ENCODE results near the gene ZNF837. TPM values are rescaled to one million over a fixed set of nuclear protein-coding genes. Genes with fewer than 3 reads are reported as not detected.

Gene ZNF837
- total RNA-seq, 2 experiments from 2014 or later, result 1.5 to 1.6 TPM

DNA sequence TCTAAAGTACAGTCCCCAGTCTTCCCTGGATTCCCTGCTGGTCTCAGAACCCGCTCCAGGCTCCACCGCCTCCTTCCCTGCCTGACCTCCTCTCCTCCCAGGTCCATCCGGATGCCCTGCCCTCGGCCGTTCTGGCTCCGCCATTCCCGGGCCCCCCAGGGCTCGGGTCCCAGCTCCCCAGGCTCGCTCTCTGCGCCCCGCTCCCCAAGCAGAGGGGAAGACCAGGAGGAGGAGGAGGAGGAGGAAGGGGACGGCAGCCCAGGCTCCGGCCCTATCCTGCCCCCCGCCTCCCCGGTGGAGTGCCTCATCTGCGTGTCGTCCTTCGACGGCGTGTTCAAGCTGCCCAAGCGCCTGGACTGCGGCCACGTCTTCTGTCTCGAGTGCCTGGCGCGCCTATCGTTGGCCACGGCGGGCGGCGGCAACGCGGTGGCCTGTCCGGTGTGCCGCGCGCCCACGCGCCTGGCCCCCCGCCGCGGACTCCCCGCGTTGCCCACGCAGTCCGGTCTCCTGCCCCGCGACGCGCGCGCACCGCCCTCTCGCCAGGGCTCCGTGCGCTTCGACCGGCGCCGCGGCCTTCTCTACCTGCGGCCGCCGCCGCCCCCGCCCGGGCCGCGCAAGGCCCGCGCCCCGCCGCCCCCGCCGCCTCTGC, 15.3 kb upstream of the ZNF837 start:
- Mint-ChIP-seq H3K4me1 (ENCODE audit: low read depth) (peaks cover 19% of the 10 kb centered on the region), H3K27ac (no peak overlapping the region), H3K4me3 (no peak overlapping the region), H3K27me3 (no peaks in the 10 kb centered on the region), H3K9me3 (no peaks in the 10 kb centered on the region), H3K36me3 (ENCODE audit: low read depth) (peaks cover 35% of the 10 kb centered on the region)
- DNase-seq, result no peak
- POLR2A ChIA-PET, result interaction anchor here (0.6 to 7.2 kb wide), 4 partner anchors 9 to 48 kb away, joined by 3 to 45 read pairs (median 4); partner anchors contain the start of genes RPS5 and ZNF497
- intact Hi-C loops (cut with micrococcal nuclease), result no loop called here
- CTCF ChIA-PET, result no interaction called here
- ATAC-seq, result no peak
- TF ChIP-seq, protein P1, sequence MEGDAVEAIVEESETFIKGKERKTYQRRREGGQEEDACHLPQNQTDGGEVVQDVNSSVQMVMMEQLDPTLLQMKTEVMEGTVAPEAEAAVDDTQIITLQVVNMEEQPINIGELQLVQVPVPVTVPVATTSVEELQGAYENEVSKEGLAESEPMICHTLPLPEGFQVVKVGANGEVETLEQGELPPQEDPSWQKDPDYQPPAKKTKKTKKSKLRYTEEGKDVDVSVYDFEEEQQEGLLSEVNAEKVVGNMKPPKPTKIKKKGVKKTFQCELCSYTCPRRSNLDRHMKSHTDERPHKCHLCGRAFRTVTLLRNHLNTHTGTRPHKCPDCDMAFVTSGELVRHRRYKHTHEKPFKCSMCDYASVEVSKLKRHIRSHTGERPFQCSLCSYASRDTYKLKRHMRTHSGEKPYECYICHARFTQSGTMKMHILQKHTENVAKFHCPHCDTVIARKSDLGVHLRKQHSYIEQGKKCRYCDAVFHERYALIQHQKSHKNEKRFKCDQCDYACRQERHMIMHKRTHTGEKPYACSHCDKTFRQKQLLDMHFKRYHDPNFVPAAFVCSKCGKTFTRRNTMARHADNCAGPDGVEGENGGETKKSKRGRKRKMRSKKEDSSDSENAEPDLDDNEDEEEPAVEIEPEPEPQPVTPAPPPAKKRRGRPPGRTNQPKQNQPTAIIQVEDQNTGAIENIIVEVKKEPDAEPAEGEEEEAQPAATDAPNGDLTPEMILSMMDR (IDR thresholded peaks at IDR 0.05), result no peak

DNA sequence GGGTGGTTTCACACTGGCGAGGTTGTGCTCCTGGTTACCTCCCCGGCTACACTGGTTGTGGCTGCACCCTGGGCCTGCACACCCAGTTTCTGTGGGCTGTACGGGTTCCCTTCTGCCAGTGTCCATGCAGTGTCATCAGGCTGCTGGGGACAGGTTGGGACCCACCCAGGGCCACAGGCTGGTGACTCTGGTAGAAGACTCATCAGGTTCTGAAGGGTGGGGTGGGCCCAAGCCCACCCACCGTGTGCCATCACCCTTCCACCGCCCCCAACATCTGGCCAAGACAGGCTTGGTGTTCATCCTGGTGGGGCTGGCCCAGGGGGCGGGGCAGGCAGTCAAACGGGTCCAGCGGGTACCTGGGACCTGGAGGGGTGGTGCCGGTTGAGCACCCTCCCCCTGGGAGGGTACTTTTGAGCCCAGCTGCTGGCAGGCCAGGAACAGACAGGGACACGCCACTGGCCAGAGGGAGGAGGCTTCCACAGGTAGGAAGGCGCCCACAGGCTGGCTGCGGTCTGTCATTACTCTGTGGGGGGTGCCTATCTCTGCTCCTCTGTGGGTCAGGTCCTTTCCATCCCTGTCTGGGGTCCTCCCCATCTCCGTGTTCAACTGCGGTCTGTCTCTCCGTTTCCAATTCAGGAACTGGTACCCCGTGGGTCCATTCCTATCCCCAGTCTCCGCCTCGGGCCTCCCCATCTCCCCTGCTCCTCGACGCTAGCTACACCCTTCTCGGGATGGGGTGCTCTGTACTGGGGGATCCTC, 14.6 kb upstream of the ZNF837 start, which contains the start of gene RNF225:
RNF225 (plus strand) TSS at position 437 of the 759 bp plus-strand sequence. CDS start 434 bp downstream, outside the sequence.
- H3K36me3 Mint-ChIP-seq (ENCODE audit: low read depth), result peaks cover 42% of the 10 kb centered on the region
- no peak for DNase-seq
- no peak within 1 kb of the TSS for H3K27ac Mint-ChIP-seq
- no peaks in the 10 kb centered on the region for H3K9me3 Mint-ChIP-seq
- ChIA-PET CTCF (no interaction called here), POLR2A (interaction anchor here (1.0 to 7.2 kb wide), 4 partner anchors 8 to 33 kb away, joined by 4 to 45 read pairs (median 4); partner anchors contain the start of genes RPS5 and ZNF497)
- peaks cover 19% of the 10 kb centered on the region for H3K4me1 Mint-ChIP-seq (ENCODE audit: low read depth)
- TF ChIP-seq, protein P1 (IDR thresholded peaks at IDR 0.05), result no peak
- no peaks in the 10 kb centered on the region for H3K27me3 Mint-ChIP-seq
- intact Hi-C loops (cut with micrococcal nuclease), result no loop called here
- no peak within 1 kb of the TSS for H3K4me3 Mint-ChIP-seq
- peak; percentile 40 for ATAC-seq

DNA sequence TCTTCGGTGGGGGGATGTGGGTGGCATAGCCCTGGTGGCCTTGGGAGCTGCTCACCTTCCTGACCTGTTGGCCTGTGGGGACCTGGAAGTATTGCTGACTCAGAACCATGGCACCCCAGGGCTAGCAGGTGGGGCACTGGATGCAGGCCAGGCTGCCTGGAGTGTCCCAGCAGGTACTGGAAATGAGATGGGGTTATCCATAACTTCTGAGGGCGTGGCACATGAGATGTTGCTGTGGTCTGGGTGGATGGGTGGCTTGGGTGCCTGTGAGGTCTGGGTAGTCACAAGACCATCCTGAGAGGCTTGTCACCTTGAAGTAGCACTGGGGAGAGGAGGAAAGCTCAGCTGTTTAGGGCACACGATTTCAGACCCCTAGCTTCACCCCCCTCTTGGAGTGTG, 14.0 kb upstream of the ZNF837 start:
- ChIA-PET CTCF (interaction anchor here (0.8 kb wide), 1 partner anchor 119 kb away, joined by 3 read pairs; no protein-coding TSS in a partner anchor), POLR2A (interaction anchor here (1.5 to 7.2 kb wide), 2 partner anchors 7 to 12 kb away, joined by 5 to 45 read pairs; partner anchors contain the start of gene RPS5)
- Mint-ChIP-seq H3K4me3 (no peak overlapping the region), H3K27me3 (no peaks in the 10 kb centered on the region), H3K9me3 (no peaks in the 10 kb centered on the region), H3K4me1 (ENCODE audit: low read depth) (peaks cover 20% of the 10 kb centered on the region), H3K36me3 (ENCODE audit: low read depth) (peaks cover 46% of the 10 kb centered on the region), H3K27ac (no peak overlapping the region)
- ATAC-seq (peak; percentile 11), DNase-seq (no peak)
- intact Hi-C loops (cut with micrococcal nuclease), result no loop called here
- TF ChIP-seq, protein P1 (IDR thresholded peaks at IDR 0.05), result no peak

DNA sequence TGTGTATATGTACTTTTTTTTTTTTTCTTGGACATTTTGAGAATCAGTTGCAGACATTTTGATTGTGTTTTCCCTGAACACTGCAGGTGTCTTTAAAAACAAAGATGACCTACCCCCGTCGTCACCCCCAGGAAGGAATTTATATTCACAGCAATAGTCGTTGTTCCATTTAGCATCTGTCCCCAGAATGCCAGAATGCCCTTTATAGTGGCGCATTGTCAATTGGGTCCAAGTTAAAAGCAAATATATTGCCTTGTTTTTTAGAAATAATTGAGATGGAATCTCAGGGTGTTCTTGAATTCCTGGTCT, 12.8 kb upstream of the ZNF837 start:
- Mint-ChIP-seq H3K4me3 (no peak overlapping the region), H3K27me3 (no peaks in the 10 kb centered on the region), H3K36me3 (ENCODE audit: low read depth) (peaks cover 54% of the 10 kb centered on the region)

More for the DNA sequence above, 12.8 kb upstream of the ZNF837 start:
- intact Hi-C loops (cut with micrococcal nuclease), result no loop called here
- ChIA-PET CTCF (no interaction called here), POLR2A (no interaction called here)
- TF ChIP-seq, protein P1 (IDR thresholded peaks at IDR 0.05), result no peak
- no peaks in the 10 kb centered on the region for H3K9me3 Mint-ChIP-seq
- no peak for ATAC-seq
- H3K27ac Mint-ChIP-seq, result no peak overlapping the region
- no peak for DNase-seq
- peaks cover 26% of the 10 kb centered on the region for H3K4me1 Mint-ChIP-seq (ENCODE audit: low read depth)
